Natural killer cell (primary cell): ENCODE results near the gene SPTBN4. TPM values are rescaled to one million over a fixed set of nuclear protein-coding genes. Genes with fewer than 3 reads are reported as not detected.
A peak's percentile ranks its signal among the peaks of the same experiment; 100 is the strongest.

Experiments
- ATAC-seq, 3 donors: fragments of 150-1000 bp in 2 of 3; fragments of 200-7000 bp in 1 of 3; cut with Tn5 transposase; 1 replicate in 1 of 3; 2 replicates in 2 of 3; pipeline ENCODE4 v1.10.0; 2021; ENCODE audit warnings: mild to moderate bottlenecking in 2 of 3, moderate library complexity in 2 of 3
- DNase-seq, 2 donors: peaks; one replicate each; pipeline versions ENCODE4 v3.0.0 to v3.0.0-alpha.2; 2013 to 2021; ENCODE audit warnings: mixed read lengths in 1 of 2
- H3K27ac ChIP-seq: one replicate; pipeline ENCODE4 v1.5.1; 2013; ENCODE audit warnings: mild to moderate bottlenecking, low read length
- H3K27me3 ChIP-seq: one replicate; pipeline ENCODE4 v1.6.1; 2013; ENCODE audit warnings: low read length; ENCODE audit not compliant: control insufficient read depth, insufficient read depth
- H3K36me3 ChIP-seq: one replicate; pipeline ENCODE4 v1.6.1; 2013; ENCODE audit warnings: low read length; ENCODE audit not compliant: control insufficient read depth, insufficient read depth
- H3K4me1 ChIP-seq: one replicate; pipeline ENCODE4 v1.6.1; 2013; ENCODE audit warnings: low read length; ENCODE audit not compliant: control insufficient read depth, insufficient read depth
- H3K4me3 ChIP-seq: one replicate; pipeline ENCODE4 v1.5.1; 2013; ENCODE audit warnings: low read length
- H3K9me3 ChIP-seq: one replicate; pipeline ENCODE4 v1.6.1; 2013; ENCODE audit warnings: low read length; ENCODE audit not compliant: control insufficient read depth, insufficient read depth
- H3K27ac Mint-ChIP-seq, 2 donors: one replicate each; pipeline ENCODE4 v1.8.0; 2022; ENCODE audit warnings: mild to moderate bottlenecking in 2 of 2, mixed read lengths in 2 of 2, moderate library complexity in 1 of 2
- H3K27me3 Mint-ChIP-seq, 2 donors: one replicate each; pipeline ENCODE4 v1.8.0; 2022; ENCODE audit warnings: low read depth in 2 of 2, mixed read lengths in 2 of 2
- H3K36me3 Mint-ChIP-seq: one replicate; pipeline ENCODE4 v1.8.0; 2022; ENCODE audit warnings: mixed read lengths
- H3K4me1 Mint-ChIP-seq, 2 donors: one replicate each; pipeline ENCODE4 v1.8.0; 2022; ENCODE audit warnings: mixed read lengths in 2 of 2
- H3K4me3 Mint-ChIP-seq: one replicate; pipeline ENCODE4 v1.8.0; 2022; ENCODE audit warnings: mild to moderate bottlenecking, moderate library complexity, mixed read lengths
- H3K9me3 Mint-ChIP-seq, 2 donors: one replicate each; pipeline ENCODE4 v1.8.0; 2022; ENCODE audit warnings: mixed read lengths in 2 of 2
- WGBS: methylation state at CpG from one replicate; pipeline ENCODE4 v1.1.7; 2013; ENCODE audit warnings: missing lambda C conversion rate; ENCODE audit not compliant: insufficient coverage; 5-methylcytosine and 5-hydroxymethylcytosine counted together
- intact Hi-C: fragments of 100-400 bp; cut with micrococcal nuclease; formaldehyde crosslinking; loops from one replicate; pipeline ENCODE4 v1.14.2; 2022
- total RNA-seq, 4 donors: library from RNA; stranded (reverse); fragments of 120-200 nt in 1 of 4; gene quantifications; one replicate each; pipeline versions ENCODE4 v1.2.3 to v1.2.4, GENCODE V29; 2013 to 2022
- TF ChIP-seq, protein P1 (sequence below): fragments of 200-600 bp; IDR thresholded peaks from one replicate; pipeline ENCODE4 v1.8.0; 2022; ENCODE audit warnings: antibody characterized with exemption

Gene SPTBN4
- total RNA-seq, 3 donors from 2014 or later (not counting 1 experiment from before 2014, with no cell fraction given), result 0.16 to 0.63 (median 0.31) TPM

DNA sequence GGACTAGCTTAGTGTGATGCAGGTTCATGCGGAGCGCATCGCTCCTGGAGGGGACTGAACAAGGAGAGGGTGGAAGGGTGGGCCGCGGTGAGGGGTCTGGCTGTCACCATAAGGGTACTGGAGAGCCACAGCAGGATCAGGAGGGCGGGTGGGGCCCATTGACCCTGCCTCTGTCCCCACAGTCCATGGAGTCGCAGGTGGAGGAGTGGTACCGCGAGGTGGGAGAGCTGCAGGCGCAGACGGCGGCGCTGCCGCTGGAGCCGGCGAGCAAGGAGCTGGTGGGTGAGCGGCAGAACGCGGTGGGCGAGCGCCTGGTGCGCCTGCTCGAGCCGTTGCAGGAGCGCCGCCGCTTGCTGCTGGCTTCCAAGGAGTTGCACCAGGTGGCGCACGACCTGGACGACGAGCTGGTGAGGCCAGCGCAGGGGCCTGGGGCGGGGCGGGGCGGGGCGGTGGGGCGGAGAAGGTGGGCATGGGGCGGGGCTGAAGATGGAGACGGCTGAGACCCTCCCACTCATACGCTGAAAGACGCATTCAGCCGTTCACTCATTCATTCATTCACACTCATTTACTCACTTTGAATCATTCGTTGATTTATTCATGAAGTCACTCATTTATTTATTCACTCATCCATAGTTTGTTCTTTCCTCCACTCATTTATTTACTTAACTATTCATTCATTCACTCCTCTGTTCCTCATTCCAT lies 82.4 kb downstream of the SPTBN4 start:
- peaks cover 5% of the 10 kb centered on the region for H3K4me1 ChIP-seq
- H3K9me3 Mint-ChIP-seq, result no peaks in the 10 kb centered on the region
- H3K4me3 ChIP-seq, result no peak overlapping the region
- WGBS, result 7% methylated on average over 43 of the region's 43 CpGs
- TF ChIP-seq, protein P1, sequence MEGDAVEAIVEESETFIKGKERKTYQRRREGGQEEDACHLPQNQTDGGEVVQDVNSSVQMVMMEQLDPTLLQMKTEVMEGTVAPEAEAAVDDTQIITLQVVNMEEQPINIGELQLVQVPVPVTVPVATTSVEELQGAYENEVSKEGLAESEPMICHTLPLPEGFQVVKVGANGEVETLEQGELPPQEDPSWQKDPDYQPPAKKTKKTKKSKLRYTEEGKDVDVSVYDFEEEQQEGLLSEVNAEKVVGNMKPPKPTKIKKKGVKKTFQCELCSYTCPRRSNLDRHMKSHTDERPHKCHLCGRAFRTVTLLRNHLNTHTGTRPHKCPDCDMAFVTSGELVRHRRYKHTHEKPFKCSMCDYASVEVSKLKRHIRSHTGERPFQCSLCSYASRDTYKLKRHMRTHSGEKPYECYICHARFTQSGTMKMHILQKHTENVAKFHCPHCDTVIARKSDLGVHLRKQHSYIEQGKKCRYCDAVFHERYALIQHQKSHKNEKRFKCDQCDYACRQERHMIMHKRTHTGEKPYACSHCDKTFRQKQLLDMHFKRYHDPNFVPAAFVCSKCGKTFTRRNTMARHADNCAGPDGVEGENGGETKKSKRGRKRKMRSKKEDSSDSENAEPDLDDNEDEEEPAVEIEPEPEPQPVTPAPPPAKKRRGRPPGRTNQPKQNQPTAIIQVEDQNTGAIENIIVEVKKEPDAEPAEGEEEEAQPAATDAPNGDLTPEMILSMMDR, result no peak
- intact Hi-C loops, result loop anchor here (5.0 kb wide), 1 partner anchor 83 kb away; no protein-coding TSS in a partner anchor
- no peaks in the 10 kb centered on the region for H3K9me3 ChIP-seq
- H3K4me3 Mint-ChIP-seq, result no peak overlapping the region
- peaks cover 0 to 5% of the 10 kb centered on the region in 2 donors for H3K4me1 Mint-ChIP-seq
- H3K36me3 Mint-ChIP-seq, result no peaks in the 10 kb centered on the region
- H3K27me3 Mint-ChIP-seq, result peaks cover 36% of the 10 kb centered on the region in 2 donors
- H3K27me3 ChIP-seq, result peaks cover 14% of the 10 kb centered on the region
- DNase-seq, result peak; percentile 46 to 83
- H3K27ac ChIP-seq, result no peak overlapping the region
- ATAC-seq, result peak; percentile 70 to 93 (median 77)
- H3K27ac Mint-ChIP-seq, result no peak overlapping the region
- no peaks in the 10 kb centered on the region for H3K36me3 ChIP-seq

DNA sequence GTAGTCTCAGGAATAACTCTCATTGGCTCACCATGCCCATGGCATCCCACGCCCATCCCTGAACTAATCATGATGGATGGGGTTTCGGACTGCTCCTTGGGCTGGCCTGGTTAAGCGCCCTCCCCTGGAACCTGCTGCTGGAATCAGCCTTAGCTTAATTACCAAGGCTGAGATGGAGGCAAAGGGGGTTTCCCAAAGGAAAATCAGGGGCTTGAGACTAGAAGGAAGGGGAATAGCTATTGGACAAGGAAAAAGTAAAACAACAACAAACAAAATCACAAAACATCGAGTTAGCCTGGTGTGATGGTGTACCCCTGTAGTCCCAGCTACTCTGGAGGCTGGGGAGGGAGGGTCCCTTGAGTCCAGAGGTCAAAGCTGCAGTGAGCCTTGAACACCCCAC lies 84.2 kb downstream of the SPTBN4 start:
- Histone ChIP-seq H3K4me3 (no peak overlapping the region), H3K36me3 (no peaks in the 10 kb centered on the region), H3K4me1 (peaks cover 5% of the 10 kb centered on the region), H3K27ac (no peak overlapping the region), H3K9me3 (no peaks in the 10 kb centered on the region), H3K27me3 (peaks cover 19% of the 10 kb centered on the region)
- WGBS, result 93% methylated on average over 3 of the region's 4 CpGs
- H3K36me3 Mint-ChIP-seq, result no peaks in the 10 kb centered on the region
- intact Hi-C loops, result loop anchor here (5.0 kb wide), 1 partner anchor 46 kb away; no protein-coding TSS in a partner anchor
- H3K9me3 Mint-ChIP-seq, result no peaks in the 10 kb centered on the region
- TF ChIP-seq, protein P1, result no peak
- ATAC-seq (no peak), DNase-seq (no peak)
- peaks cover 53 to 54% of the 10 kb centered on the region in 2 donors for H3K27me3 Mint-ChIP-seq
- no peak overlapping the region for H3K4me3 Mint-ChIP-seq
- no peak overlapping the region for H3K27ac Mint-ChIP-seq
- H3K4me1 Mint-ChIP-seq, result peaks cover 0 to 5% of the 10 kb centered on the region in 2 donors

DNA sequence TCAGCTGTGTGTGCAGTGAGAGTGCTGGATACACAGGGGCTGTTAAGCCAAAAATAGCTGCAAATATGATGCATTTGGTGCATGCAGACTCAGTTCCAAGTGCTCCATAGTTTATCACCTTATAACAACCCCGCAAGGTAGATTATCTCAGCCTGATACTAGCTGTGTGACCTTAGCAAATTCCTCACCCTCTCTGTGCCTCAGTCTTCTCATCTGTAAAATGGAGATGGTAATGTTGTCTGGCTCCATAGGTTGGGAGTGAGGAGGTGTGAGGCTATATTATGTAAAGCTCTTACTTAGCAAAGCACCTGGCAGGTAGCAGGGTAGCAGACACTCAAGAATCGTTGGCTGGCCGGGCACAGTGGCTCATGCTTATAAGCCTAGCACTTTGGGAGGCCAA lies 86.0 kb downstream of the SPTBN4 start:
- H3K27ac Mint-ChIP-seq, result no peak overlapping the region

More for the DNA sequence above, 86.0 kb downstream of the SPTBN4 start:
- no peak overlapping the region for H3K4me3 Mint-ChIP-seq
- Histone ChIP-seq H3K27ac (no peak overlapping the region), H3K4me3 (no peak overlapping the region), H3K9me3 (no peaks in the 10 kb centered on the region), H3K4me1 (peaks cover 5% of the 10 kb centered on the region), H3K36me3 (no peaks in the 10 kb centered on the region), H3K27me3 (peaks cover 19% of the 10 kb centered on the region)
- TF ChIP-seq, protein P1, result no peak
- no peaks in the 10 kb centered on the region for H3K9me3 Mint-ChIP-seq
- DNase-seq (no peak), ATAC-seq (no peak)
- 95% methylated on average over 3 of the region's 3 CpGs for WGBS
- H3K4me1 Mint-ChIP-seq, result peaks cover 0 to 5% of the 10 kb centered on the region in 2 donors
- intact Hi-C loops, result loop anchor here (5.0 kb wide), 1 partner anchor 44 kb away; no protein-coding TSS in a partner anchor
- H3K36me3 Mint-ChIP-seq, result no peaks in the 10 kb centered on the region
- peaks cover 54 to 56% of the 10 kb centered on the region in 2 donors for H3K27me3 Mint-ChIP-seq
